GM19328 (cell line): Measurements from ENCODE around the gene CDC42BPG.
"Not testable (repeated sequence)": the region's sequence is repeated elsewhere in the genome, so short reads cannot be mapped to it uniquely, and the experiment has no call there.

Source experiments
- ATAC-seq: cut with Tn5 transposase; IDR thresholded peaks from one replicate; pipeline ENCODE4 v1.9.1; 2021; ENCODE audit warnings: mild to moderate bottlenecking, moderate library complexity; ENCODE audit not compliant: unreplicated experiment

CDC42BPG gene

GRCh38 chr11:64849598-64850356 lies 5.3 kb upstream of the CDC42BPG start:
- ATAC-seq: no peak

- ATAC-seq: no peak
These were observed 4.6 kb upstream of the CDC42BPG start for GRCh38 chr11:64848826-64849597.

- ATAC-seq: no peak
These were observed 3.9 kb upstream of the CDC42BPG start for GRCh38 chr11:64848214-64848825.

GRCh38 chr11:64846998-64847666 lies 2.7 kb upstream of the CDC42BPG start:
- no peak for ATAC-seq

GRCh38 chr11:64845776-64846129 lies 1.3 kb upstream of the CDC42BPG start:
- ATAC-seq: not testable (repeated sequence)

GRCh38 chr11:64845129-64845775 lies 799 bp upstream of the CDC42BPG start:
- no peak for ATAC-seq

- no peak for ATAC-seq
These were observed 645 bp downstream of the CDC42BPG start for GRCh38 chr11:64843686-64844329.

- ATAC-seq: no peak
These were observed 1.4 kb downstream of the CDC42BPG start for GRCh38 chr11:64842851-64843685.

- ATAC-seq: no peak
These were observed 2.1 kb downstream of the CDC42BPG start for GRCh38 chr11:64842366-64842759.

GRCh38 chr11:64841592-64842365 lies 2.7 kb downstream of the CDC42BPG start:
- no peak for ATAC-seq

GRCh38 chr11:64839887-64840782 lies 4.3 kb downstream of the CDC42BPG start:
- no peak for ATAC-seq

GRCh38 chr11:64839335-64839734 lies 5.1 kb downstream of the CDC42BPG start:
- ATAC-seq: no peak

GRCh38 chr11:64838600-64839334 lies 5.7 kb downstream of the CDC42BPG start:
- no peak for ATAC-seq

- no peak for ATAC-seq
These were observed 6.5 kb downstream of the CDC42BPG start for GRCh38 chr11:64837887-64838351.

GRCh38 chr11:64836448-64837072 lies 7.9 kb downstream of the CDC42BPG start:
- no peak for ATAC-seq
